ENCODE data around the gene DGKG.
A peak's percentile ranks its signal among the peaks of the same experiment; 100 is the strongest.

The DGKG gene

DNA sequence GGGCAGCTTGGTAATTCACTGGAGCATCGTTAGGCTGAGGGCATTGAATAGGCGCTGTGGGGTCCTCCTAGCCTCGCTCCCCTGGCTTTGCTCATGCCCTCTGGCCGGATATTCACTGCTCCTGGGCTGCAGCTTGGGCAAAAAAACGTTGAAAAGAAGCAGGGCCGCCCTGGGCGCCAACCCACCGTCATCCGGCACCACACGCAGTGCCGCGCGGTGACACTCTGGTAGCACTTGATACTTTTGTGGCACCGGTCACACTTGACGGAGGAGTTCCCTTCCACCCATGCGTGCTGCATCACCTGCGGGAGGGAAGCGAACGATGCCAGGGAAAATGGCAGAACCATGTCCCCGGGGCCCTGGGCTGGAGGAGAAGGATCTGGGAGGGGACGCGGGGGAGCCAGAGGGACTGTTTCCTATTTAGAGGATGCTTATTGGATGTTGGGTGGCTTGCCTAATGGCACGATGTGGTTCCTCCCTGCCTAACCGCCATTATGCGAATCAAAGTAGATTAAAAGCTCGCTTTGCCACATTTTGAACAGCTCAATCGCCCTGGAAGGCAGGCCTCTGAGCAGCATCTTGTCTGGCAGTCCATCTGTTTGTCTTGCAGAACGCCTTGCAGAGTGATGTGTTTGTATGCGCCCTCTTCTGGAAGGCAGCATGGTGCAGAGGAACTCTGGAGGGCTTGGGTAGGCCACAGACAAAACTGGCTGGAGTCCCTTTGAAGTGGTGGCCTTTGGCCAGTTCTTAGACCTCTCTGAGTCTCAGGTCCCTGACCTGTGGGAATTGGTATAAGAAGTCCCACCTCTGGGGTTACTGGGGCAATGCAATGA is 93.2 kb downstream of the DGKG start:
- peak in 1 of 2 experiments; percentile 30 for DNase-seq

DNA sequence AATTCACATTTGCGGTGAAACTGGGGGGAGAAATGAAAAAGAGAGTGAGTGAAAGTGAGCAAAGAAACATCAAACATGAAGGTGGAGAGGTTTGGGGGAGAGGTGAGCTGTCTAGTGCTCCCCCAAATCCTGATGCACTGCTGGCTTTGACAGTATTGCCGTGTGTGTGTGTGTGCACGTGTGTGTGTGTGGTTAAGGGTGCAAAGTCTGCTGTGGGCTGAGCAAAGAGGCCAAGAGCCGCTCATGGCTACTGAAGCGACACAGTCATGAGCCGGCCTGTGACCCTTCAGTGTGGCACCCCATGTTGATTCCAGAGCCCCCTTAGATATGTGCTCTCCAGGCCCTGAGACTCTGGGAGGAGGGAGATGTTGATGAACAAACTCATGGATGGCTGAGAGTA is 94.3 kb downstream of the DGKG start:
- no peak for DNase-seq

DNA sequence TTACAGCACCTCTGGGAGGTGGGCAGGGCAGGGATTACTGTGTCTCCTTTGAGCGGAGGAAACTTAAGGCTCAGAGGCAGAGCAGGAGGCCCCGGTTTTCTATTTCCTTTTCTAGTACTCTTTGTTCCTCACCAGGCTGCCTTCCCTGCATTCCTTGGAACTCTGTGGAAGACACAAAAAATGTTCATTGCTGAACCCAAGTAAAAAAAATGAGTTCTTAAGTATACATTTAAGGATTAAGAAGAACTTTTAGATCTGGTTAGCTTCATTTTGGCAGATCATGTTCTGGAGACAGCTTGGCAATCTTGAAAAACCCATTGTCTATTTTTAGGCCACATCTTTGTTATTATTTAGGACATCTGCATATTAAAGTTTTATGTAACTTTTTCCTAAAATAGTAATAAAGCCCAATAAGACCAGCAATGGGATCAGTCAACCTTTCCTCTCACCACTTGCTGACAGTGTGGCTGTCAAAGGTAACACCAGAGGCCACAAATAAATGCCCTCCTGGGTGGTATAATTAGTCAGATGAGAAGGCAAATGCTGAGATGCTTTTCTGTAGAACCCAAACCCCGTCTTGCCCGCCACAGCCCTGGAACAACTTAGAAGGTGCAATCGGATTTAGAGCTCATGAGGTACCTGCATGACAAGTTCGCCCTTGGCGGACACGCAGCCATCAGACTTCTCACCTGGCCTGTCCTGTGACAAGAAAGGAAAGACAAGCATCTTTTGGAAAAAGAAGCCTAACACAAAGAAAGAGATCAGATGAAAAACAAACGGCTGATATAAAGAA is 97.2 kb downstream of the DGKG start:
- no peak for DNase-seq

DNA sequence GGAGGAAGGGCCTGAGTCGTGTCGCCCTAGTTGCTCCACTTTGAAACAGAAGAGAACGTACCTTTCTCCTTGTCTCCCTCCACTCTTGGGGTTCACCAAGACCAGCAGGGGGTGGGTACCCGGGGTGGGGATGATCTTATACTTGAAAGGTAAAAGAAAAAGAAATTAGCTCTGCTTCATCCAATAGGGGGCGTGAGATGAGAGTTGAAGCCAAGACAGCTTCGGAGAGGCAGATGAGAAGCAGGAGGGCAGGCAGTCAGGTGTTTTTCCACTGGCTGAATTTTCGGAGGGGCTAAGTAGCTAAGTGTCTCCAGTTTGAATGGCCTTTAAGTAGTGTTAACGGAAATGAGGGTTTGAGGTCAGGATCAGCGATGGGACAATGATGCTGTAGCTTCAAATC is 100.4 kb downstream of the DGKG start:
- DNase-seq: peak in 1 of 2 experiments; percentile 46

DNA sequence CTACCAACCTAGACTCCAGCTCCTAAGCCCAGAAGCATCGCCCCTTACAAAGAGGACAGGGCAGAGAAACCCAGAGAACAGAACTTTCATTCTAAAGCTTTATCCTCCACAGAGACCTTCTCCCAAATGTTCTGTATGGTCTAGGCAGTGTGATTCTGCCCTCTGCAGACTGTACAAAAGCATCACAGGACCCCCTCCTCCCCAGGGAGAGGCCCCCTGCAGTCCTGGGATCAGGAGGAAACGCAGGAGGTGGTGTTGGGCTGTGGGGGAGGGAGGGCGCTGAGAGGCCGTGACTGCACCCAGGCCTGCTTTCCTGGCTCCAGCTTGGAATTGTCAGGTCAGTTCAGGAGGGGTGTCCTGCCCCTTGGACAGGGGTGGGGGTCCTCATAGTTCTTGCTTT is 101.3 kb downstream of the DGKG start:
- no peak for DNase-seq

DNA sequence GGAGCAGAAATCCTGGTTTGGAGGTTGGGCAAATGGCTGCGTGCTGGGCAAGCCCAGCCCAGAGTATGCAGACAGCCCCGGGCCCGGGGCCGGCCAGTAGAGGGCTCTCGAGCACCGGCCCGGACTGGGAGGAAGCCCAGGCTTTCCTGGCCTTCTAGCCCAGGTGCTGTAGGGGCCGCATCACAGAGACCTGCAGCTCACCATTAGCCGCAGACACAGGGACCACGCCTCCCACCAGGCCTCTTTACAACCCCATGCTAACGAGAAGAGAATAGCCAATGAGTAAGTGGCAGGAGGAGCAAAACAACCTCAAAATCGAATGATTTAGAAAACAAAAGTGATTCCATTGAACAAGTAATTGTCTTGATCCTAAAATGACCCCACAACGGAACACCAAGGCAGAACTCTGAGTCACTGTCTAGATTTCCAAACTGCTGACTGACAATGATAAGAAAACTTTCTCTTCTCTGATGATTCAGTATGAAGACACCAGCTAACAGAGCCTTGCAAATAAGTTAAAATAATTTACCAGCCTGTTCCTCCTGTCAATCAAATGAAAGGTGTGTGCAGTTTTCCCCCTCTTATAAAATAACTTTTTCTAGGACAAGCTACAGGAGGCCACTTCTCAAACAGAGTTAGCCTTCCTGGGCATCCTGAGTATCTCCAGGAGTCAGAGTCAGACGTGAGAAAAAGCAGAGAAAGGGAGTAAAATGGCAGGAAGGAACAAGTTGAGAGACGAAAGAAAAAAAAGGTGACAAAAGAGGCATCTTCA is 102.2 kb downstream of the DGKG start:
- DNase-seq: peak; percentile 37 to 77

DNA sequence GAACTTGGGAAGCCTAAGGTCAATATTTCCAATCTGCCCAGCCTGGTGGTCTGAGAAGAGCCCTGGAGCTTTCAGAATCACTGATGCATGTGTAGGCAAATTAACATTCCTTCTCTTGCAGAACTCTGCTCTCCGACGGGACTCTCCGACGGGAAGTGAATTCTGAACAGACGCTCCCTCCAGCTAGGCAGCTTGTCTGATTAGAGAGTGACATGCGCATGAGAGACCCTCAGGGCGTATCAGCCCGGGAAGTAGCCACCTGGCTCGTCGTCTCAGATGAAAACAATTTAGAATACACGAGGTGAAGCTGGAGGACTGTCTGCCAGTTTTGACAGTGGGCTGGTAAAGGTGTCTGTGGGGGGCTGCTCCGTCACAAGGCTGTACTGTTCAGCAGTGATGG is 103.1 kb downstream of the DGKG start:
- no peak for DNase-seq

DNA sequence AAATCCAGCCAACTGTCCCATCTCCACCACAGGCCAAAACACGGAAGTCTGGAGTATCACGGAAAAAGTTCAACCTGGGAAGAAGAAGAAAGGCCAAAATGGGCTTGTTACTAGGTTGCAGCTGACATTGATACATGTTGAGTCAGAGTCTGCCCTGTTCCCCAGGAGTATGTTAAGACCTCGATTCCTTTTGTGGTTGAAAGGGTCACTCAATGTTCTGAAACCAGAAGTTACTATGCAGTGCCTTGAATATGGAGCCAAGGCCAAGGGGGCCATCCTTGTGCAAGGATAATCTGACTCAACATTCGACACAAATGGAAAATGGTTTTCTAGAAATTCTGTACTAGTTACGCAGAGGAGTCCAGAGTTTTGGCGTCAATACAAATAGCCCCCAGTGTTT is 104.2 kb downstream of the DGKG start:
- no peak for DNase-seq

DNA sequence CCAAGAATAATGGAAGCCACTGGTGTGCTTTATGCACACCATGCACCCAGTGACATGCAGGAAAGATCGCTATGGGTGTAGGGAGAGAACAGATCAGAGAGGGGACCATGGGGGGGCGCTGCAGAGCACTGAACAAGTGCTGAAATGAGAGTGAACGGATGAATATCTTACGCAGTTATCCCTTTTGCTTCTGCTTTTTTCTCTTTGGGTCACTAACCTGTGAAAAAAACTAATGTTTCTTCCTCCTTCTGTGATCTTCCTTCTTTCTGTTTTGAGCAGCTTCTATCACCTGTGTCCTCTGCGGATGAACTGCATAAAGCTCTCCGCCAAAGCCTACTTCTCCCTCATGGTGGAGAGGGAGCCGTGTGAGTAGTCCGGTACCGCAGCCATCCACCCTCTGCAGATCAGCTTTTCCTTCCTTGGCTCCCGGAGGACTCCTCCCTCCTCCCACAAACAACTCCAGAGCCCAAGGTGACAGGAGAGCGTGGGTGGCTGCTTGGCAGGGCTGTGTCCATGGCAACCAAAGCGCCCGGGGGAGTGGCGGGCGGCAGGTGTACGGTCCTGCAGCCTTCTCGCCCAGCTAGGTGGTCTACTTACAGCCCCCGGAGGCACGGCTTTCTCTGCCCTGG is 106.2 kb downstream of the DGKG start:
- no peak for DNase-seq

DNA sequence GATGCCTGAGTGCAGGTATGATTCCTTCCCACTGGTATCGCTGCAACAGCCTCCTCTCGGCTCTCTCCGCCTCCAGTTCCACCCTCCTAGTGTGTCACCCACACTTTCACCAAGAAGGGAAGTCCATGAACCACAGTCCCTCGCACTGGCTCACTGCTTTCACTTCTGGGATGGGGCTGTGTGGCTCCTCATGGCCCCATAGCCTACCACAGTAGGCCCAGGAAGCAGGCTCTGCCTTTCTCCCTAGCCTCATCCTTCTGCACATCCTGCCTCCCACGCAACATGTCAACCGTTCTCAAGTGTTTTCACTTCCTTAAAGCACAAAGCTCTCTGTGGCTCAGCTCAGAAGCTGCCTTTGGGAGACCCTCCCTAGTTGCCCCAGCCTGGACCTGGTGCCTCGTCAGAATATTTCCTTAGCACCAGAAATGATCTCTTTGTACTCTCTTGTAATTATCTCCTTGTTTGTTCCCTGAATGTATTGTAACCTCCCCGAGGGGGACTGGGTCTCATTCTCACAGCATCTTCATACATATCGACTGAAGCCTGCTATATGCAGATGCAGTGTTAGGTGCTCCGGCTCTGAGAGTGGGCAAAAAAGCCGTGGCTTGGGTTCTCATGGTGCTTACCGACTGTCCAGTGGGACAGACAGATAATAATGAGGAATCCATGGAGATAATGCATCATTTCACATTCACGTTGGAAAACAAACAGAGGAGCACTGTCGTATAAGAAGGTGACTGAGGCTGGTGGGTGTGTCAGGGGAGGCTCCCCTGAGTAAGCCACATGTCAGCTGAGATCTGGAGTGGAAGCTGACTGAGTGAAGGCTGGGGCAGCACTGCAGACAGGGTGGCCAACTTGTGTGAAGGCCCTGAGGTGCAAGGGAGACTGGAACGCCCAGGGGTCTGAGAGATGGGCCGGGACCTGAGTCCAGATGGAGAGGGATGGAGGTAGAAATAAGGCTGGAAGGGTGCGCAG is 107.1 kb downstream of the DGKG start:
- no peak for DNase-seq

DNA sequence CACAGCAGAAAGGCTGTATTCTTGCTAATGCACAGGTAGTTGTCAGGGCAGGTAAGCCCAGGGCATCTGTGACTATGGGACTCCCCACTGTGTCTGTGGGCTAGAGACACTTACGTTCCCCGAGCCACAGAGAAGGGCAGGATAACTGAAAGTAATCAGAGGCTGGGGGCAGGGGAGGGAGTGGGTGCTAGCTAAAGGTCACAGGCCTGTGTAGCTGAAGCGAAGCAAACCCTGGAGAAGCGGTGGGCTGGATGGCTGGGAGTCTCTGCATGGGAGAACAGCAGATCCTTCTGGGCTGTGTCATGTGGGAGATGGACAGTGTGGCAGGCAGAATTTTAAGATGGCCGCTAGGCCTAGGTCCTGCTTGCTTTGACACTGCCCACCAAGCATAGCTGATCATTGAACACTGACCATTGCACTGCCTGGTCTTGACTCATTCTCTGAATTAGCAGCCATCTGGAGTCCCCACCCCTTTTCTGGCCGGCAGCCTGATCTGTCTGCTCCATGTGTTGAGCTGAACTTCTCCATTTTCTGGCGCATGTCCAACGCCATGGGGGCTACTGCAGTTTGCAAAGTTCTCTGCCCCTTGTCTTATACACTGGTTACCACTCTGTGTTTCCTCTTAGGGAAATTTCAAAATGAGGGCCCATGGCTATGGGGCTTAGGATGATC is 110.0 kb downstream of the DGKG start:
- peak; percentile 65 to 93 for DNase-seq

DNA sequence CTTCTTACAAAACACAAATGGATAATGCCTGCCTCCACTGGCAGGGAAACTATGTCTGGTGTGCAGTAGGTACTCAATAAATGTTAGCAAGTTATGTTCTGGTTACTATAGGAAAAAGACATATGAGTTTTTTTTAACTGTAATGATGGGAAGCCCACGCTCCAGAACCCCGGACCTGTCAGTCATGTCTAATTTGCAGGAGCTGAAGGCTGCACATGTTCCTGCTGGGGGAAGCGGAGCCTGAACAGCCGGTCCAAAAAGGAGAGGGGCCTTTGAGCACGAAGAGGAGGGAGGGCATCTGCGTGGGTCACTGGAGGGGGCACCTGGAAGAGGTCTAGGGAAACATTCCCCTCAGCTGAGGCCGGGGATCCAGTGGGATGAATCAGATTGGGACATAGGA is 113.2 kb downstream of the DGKG start:
- no peak for DNase-seq

DNA sequence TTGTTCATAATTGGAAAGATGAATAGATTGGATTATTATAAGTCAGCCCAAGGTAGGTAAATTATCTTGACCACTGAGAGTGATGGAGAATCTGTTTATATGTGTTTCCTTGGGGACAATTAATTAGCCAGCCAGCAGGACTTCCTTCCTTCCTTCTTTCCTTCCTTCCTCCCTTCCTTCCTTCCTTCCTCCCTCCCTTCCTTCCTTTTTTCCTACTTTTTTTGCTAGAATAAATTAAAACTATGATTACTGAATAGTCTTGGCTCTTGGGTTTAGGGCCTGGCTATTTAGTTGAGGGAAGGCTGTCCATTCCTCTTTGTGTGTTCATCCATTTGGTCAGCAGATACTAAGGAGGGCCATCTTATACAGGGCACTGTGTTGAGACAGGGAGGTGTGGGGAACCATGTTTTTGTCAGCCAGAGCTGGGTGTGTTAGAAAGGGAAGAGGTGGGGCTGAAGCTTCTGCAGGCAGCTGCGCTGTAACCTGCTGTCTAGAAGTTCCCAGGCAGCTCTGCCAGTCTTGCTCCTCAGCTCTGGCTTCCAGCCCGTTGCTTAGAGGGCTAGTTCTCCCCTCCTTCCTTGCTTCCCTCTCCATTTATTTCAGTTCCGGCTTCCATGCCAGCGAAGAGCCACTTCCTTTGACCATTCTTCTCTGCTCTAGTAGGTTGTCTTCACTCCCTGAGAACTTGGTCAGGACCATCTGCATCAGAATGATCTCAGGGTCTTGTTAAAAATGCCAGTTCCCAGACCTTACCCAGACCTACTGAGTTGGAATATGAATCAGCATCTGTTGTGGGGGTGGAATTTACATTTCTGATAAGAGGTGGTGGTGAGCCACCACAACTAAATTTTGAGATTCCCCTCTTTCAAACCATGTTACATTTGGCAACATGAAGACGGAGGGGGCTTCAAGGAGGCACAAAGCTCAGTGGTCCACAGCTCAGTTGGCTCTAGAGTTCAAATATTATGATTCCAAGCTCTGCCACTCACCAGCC is 113.9 kb downstream of the DGKG start:
- peak in 1 of 2 experiments; percentile 43 for DNase-seq

DNA sequence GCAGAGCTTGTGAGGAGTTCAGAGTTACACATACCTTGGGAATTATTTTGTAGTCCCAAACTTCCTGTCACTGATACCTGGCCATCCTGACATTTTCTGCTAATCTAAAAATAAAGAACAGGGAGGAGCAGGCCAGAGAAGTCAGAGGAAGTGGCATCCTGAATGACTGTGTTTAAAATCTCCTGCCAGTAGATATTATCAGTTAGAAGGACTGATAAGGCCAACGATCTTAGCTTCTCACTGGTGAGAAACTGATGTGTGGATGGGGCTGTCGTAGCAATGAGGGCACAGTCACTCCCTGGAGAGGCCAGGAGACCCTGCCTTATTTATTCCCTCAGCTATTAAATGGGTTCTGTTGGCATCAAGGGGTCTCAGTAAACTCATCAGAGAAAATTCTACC is 115.1 kb downstream of the DGKG start:
- DNase-seq: no peak

DNA sequence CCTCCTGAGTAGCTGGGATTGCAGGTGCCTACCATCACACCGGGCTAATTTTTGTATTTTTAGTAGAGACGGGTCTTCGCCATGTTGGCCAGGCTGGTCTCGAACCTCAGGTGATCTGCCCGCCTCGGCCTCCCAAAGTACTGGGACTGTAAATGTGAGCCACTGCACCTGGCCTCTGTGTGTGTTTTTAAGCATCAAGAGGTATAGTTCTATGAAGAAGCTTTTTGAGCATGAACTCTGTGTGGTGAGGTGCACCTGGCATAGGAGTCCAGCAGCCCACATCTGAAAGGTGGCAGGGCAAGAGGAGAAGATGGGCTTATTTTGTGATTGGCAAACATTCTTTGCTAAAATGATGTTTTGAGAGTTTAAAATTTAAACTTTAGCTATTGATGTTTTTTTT is 118.0 kb downstream of the DGKG start:
- no peak for DNase-seq

DNA sequence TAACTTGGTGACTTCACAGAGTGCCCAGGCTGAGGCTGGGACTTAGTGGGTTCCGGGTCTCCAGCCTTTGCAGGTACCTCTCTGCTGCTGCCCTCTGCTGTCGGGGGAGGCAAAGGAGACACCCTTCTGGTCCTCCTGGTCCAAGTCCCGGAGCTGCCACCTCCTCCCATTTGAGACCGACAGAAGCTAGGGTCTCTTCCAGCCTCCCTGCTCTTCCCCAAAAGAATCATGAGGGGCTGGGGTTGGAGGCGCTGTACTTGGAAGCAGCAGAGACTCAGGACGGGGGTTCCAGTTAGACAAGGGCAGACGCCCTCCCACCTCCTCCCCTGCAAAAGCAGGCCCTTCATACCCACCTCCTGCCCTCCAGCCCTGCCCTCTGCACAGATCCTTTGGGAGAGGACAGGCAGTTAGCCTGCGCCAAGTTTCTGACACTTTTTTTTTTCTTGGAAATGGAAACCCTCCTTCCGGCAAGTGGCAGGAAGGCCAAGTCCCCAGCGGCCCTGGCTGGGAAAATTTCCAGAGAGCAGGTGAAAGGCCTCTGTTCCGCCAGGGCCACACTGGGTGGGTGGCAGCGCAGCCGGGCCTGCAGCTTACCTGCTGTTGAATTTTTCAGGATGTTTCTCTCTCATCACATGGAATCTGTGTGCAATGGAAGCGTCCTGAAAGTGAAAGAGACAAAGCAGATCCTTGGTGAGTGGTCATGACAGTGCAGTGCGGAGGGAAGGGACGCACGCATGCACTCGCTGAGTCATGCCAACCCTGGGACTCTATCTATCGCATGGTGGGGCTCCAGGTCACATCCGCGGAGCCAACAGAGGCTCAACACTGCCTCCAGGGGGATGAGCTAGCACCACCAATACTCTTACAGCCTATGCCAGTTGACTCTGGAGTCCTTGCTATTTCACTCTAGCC is 119.9 kb downstream of the DGKG start:
- no peak for DNase-seq

DNA sequence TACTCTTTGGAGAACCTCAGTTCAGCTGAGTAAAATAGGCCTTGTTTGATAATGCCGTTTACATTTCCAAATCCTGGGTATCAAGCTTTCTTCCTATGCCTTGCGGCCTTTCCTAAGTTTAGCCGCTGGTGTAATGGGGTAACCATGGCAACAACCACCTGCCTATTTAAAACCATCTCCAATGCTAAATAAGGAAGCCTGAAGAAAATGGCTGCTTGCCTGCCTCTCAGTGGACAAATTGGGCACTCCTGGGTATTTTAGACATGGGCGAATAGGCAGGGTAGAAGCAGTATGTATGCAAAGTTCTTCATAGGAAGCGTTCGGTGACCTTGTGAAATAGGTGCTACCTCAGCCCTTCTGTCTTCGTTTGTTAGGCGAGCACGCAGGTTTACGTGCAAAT is 122.7 kb downstream of the DGKG start:
- no peak for DNase-seq

DNA sequence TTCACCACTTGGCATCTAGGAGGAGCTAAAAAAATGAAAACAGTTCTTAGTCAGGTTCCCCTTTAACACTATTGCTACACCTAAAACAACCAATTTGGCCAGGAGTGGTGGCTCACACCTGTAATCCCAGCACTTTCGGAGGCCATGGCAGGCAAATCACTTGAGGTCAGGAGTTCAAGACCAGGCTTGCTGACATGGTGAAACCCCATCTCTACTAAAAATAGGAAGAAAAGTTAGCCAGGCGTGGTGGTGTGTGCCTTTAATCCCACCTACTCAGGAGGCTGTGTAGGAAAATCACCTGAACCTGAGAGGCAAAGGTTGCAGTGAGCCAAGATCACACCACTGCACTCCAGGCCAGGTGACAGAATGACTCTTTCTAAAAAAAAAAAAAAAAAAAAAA is 124.1 kb downstream of the DGKG start:
- no peak for DNase-seq

All from NCI-H446 (cell line).